Mammary epithelial cell (primary cell): Measurements from ENCODE around the gene FOXO4.

Experiments
- CTCF ChIP-seq, 2 donors: IDR thresholded peaks in 1 of 2; conservative IDR thresholded peaks in 1 of 2; 2 replicates each; pipeline ENCODE4 v1.5.1; 2011 to 2012; ENCODE audit warnings: inconsistent platforms in 2 of 2, low read length in 2 of 2, mild to moderate bottlenecking in 2 of 2, control low read depth in 1 of 2, low read depth in 1 of 2; ENCODE audit not compliant: insufficient read depth in 1 of 2; ENCODE audit errors: extremely low read depth in 1 of 2
- EZH2 ChIP-seq: IDR thresholded peaks from 2 replicates; pipeline ENCODE4 v1.6.1; 2012; ENCODE audit warnings: low read length, inconsistent platforms, borderline replicate concordance

GRCh38 chrX:71106427-71106826 is 10.8 kb downstream of the FOXO4 start, which contains the start of gene CXorf65:
- TF ChIP-seq EZH2 = no peak
- no peak for TF ChIP-seq CTCF (conservative IDR thresholded peaks at IDR 0.05 in 1 of 2, IDR thresholded peaks at IDR 0.05 in 1 of 2; ENCODE audit: extremely low read depth in 1 of 2, insufficient read depth in 1 of 2, low read depth in 1 of 2, low read length in 2 of 2)
